ENCODE data around the gene NKTR.

Gene NKTR

DNA sequence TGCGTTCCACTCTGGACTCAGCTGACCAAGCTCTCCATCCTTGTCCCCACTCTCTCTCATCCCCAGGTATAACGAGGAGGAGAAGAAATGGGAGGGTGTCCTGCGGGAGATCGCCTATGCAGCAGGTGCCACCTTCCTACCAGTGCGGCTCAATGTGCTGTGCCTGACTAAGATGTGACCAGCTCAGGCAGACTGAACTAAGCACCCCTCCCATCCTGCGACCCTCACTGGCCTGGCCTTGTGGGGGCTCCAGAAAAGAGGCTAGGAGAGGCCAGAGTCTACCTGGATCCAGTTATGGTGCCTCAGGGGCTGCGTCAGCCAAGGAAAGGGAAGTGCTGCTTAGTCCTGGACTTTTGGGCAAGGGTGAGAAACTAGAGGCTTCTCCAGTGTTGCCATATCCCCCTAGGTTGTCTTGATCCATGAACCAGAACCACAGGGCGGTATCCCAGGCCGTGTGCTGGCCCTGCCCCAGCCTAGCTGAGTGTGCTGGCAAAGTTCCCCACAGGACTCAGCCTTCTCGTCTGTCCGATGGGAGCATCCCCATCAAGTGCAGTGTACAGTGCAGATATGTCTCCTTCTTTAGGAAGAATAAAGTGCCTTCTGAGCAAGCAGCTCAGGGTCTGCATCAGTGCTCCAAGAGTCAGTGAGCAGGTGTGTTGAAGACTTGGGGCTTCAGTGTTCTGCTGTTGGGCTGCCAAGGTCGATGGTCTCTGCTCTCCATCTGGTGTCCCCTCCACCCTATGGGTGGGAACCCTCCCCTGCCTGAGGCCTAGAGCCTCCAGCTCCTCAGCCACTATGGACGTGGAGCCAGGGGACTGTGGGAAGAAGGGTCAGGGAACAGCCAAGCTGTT, 91.6 kb downstream of the NKTR start:
- FAIRE-seq (no peak), DNase-seq (ENCODE audit: insufficient read length, low spot score) (no peak)

DNA sequence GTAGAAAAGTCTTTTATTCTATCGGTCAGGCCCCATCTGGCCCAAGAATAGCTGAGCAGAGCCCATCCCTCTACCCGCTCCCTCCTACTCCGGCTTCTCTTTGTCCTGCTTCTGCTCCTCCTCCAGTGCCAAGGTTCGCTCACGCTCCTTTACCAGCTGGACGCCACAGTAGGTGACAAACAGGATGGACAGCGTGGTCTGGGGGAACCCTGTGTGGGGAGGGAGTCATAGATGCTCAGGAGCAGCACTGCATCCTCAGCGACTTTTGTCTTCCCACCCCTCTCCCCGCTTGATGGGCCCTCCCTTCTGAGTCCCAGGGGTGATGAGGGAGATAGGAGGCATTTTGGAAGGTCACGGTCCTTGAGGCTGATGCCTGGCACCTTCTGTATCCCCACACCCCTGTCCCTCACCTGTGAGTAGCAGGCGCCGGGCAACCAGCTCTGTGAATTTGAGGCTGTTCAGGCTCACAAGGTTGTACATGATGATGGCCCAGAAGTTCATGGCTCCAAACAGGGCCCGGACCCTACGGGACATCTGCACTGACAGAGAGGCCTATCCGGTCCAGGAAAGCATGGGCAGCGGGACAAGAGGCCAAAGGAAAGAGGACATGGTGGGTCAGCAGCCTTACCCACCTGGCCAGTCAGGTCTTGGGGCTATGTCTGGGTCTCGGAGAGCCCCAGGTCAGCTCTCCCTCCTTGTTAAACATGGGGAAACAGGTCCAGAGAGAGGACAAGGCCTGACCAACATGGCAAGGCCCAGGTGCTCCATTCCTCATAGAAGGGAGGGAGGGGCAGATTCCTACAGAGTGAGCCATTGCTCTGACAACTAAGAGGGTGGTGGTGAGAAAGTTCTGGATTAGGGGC, 92.4 kb downstream of the NKTR start:
- no peak for FAIRE-seq
- DNase-seq (ENCODE audit: insufficient read length, low spot score) = no peak

- FAIRE-seq = no peak
- no peak for DNase-seq (ENCODE audit: insufficient read length, low spot score)
These were observed 93.0 kb downstream of the NKTR start for GRCh38 chr3:42693530-42693930.

- no peak for DNase-seq (ENCODE audit: insufficient read length, low spot score)
- FAIRE-seq = no peak
These were observed 93.9 kb downstream of the NKTR start for GRCh38 chr3:42694366-42694765.

- no peak for FAIRE-seq
These were observed 96.1 kb downstream of the NKTR start for GRCh38 chr3:42696356-42697288.

GRCh38 chr3:42697289-42698051, 97.0 kb downstream of the NKTR start:
- FAIRE-seq = no peak
- DNase-seq (ENCODE audit: insufficient read length, low spot score) = no peak

More at GRCh38 chr3:42696356-42697288, 96.1 kb downstream of the NKTR start:
- DNase-seq (ENCODE audit: insufficient read length, low spot score) = no peak
